Measurements from ENCODE around the gene DMD.

DNA sequence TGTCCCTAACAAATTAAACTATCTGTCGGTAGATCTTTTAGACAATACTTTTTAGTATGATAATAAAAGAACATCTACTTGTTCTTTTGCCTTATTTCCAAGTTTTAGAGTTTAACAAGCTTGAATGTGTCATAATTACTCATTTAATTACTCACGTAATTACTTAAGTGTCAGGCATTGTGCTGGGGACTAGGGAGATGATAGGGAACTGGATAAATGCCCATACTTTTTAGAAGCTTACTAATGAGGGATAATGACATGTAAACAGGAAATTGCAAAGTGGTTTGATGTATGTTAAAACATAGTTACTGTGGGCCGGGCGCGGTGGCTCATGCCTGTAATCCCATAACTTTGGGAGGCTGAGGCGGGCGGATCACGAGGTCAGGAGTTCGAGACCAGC lies 158.3 kb downstream of the DMD start:
- no peak for TF ChIP-seq POLR2AphosphoS5 (IDR thresholded peaks at IDR 0.05; ENCODE audit: low read depth, low read length)
- TF ChIP-seq REST (IDR thresholded peaks at IDR 0.05; ENCODE audit: insufficient read depth in 1 of 2, low read depth in 2 of 2, low read length in 2 of 2), result no peak
